K562 (cell line): Measurements from ENCODE around the gene INO80. TPM values are rescaled to one million over a fixed set of nuclear protein-coding genes. Genes with fewer than 3 reads are reported as not detected.

ENCODE experiments used
- ARID1B ChIP-seq: fragments of 450-650 bp; IDR thresholded peaks from 2 replicates; pipeline ENCODE4 v1.6.1; 2016; ENCODE audit warnings: antibody characterized with exemption, mild to moderate bottlenecking, inconsistent platforms
- ATF2 ChIP-seq: sonication (generic); formaldehyde crosslinking; IDR thresholded peaks from 2 replicates; pipeline ENCODE4 v1.8.1; 2022; ENCODE audit warnings: missing genetic modification reagents
- CBX2 ChIP-seq: fragments of 200-600 bp; sonication (generic); IDR thresholded peaks from one replicate; pipeline ENCODE4 v1.6.1; 2012; ENCODE audit warnings: mild to moderate bottlenecking, low read length, inconsistent platforms; ENCODE audit not compliant: insufficient read depth, poor library complexity, severe bottlenecking
- CXXC5 ChIP-seq: fragments of 250-450 bp; sonication (Bioruptor Pico); IDR thresholded peaks from 2 replicates; pipeline ENCODE4 v1.8.0; 2022; ENCODE audit warnings: inconsistent platforms, mild to moderate bottlenecking, moderate library complexity
- HBP1 ChIP-seq: fragments of 450-650 bp; formaldehyde crosslinking; IDR thresholded peaks from 2 replicates; pipeline ENCODE4 v1.4.0; 2022; ENCODE audit warnings: missing genetic modification characterization
- HNRNPLL ChIP-seq: fragments of 200-400 bp; formaldehyde crosslinking; IDR thresholded peaks from 2 replicates; pipeline ENCODE4 v1.6.1; 2017; ENCODE audit warnings: low read length, low read depth, mild to moderate bottlenecking; ENCODE audit not compliant: poor library complexity, severe bottlenecking
- HOXB6 ChIP-seq: fragments of 250-450 bp; sonication (Bioruptor Pico); IDR thresholded peaks from 2 replicates; pipeline ENCODE4 v1.5.1; 2022; ENCODE audit warnings: mild to moderate bottlenecking, borderline replicate concordance
- LARP7 ChIP-seq: fragments of 450-650 bp; IDR thresholded peaks from 2 replicates; pipeline ENCODE4 v1.6.1; 2016
- MAFF ChIP-seq: IDR thresholded peaks from 2 replicates; pipeline ENCODE4 v1.6.1; 2012; ENCODE audit warnings: low read length, improper control_type of control experiment
- MEF2D ChIP-seq: conservative IDR thresholded peaks from 2 replicates; pipeline ENCODE4 v1.6.1; 2016; ENCODE audit warnings: low read depth, missing genetic modification characterization, missing compliant biosample characterization
- NEUROD1 ChIP-seq: fragments of 150-350 bp; IDR thresholded peaks from 2 replicates; pipeline ENCODE4 v1.6.1; 2014; ENCODE audit warnings: borderline replicate concordance, low read length, low read depth; ENCODE audit not compliant: partially characterized antibody
- NFXL1 ChIP-seq: fragments of 450-650 bp; formaldehyde crosslinking; IDR thresholded peaks from 2 replicates; pipeline ENCODE4 v1.4.0; 2021; ENCODE audit warnings: mild to moderate bottlenecking
- NR2C2 ChIP-seq, 2 experiments: fragments of 200-800 bp in 1 of 2; sonication (Bioruptor generic) in 1 of 2; sonication (generic) in 1 of 2; formaldehyde crosslinking in 1 of 2; IDR thresholded peaks; 2 replicates each; pipeline versions ENCODE4 v1.6.1 to v1.8.0; 2016 to 2022; ENCODE audit warnings: mild to moderate bottlenecking in 1 of 2, missing compliant biosample characterization in 1 of 2, missing genetic modification characterization in 1 of 2, missing genetic modification reagents in 1 of 2
- OTX1 ChIP-seq: fragments of 450-650 bp; formaldehyde crosslinking; IDR thresholded peaks from 2 replicates; pipeline ENCODE4 v1.4.0; 2022; ENCODE audit warnings: mild to moderate bottlenecking
- RB1 ChIP-seq: fragments of 450-650 bp; IDR thresholded peaks from 2 replicates; pipeline ENCODE4 v1.6.1; 2017; ENCODE audit warnings: low read depth, mild to moderate bottlenecking
- ZBTB33 ChIP-seq: sonication (generic); formaldehyde crosslinking; IDR thresholded peaks from 2 replicates; pipeline ENCODE4 v1.8.1; 2023; ENCODE audit warnings: mild to moderate bottlenecking, missing genetic modification reagents
- ZNF589 ChIP-seq: fragments of 200-800 bp; sonication (Bioruptor generic); IDR thresholded peaks from 2 replicates; pipeline ENCODE4 v1.6.1; 2016; ENCODE audit warnings: low read depth, missing genetic modification characterization, missing compliant biosample characterization
- polyA plus RNA-seq, 8 experiments: library from polyadenylated mRNA; depleted of rRNA in 4 of 8; stranded (reverse) in 5 of 8; unstranded in 3 of 8; fragments of >200 nt; fragmentation: Nextera tagmentation in 2 of 8; fragmentation: Illumina TruSeq in 1 of 8; extraction: Ambion mirVana in 2 of 8; extraction: Trizol in 1 of 8; gene quantifications; 2 replicates each; pipeline versions ENCODE4 v1.2.1 to v1.2.3, GENCODE V29; 2011 to 2014; ENCODE audit warnings: inconsistent platforms in 1 of 8, missing spikeins in 1 of 8
- total RNA-seq, 7 experiments: library from RNA; depleted of rRNA in 6 of 7; stranded (reverse); fragments of >200 nt in 6 of 7; fragmentation: Illumina TruSeq in 2 of 7; extraction: Trizol in 2 of 7; gene quantifications; 2 replicates each; pipeline versions ENCODE4 v1.2.1 to v1.2.3, GENCODE V29; 2011 to 2021; ENCODE audit warnings: low replicate concordance in 1 of 7

Gene INO80
- total and polyA plus RNA-seq, 9 of the 15 experiments (the other 6 are each of a cell fraction or from before 2014, with no cell fraction given): 1.1 to 25.7 (median 19.9) TPM

GRCh38 chr15:41116116-41116961 lies at the start of gene INO80 (continued):
- TF ChIP-seq NR2C2 (CRISPR knock-in tag; IDR thresholded peaks at IDR 0.05) (peak; percentile 65; the same call in 1 of the 2 replicates), NR2C2 (tag; IDR thresholded peaks at IDR 0.05) (peak; percentile 81; the same call in 1 of the 2 replicates), NEUROD1 (peak; percentile 87), CXXC5 (peak; percentile 83), MAFF (peak; percentile 86), RB1 (peak; percentile 78), OTX1 (peak; percentile 54; the same call in 1 of the 2 replicates), ARID1B (peak; percentile 54), ATF2 (CRISPR knock-in tag) (peak; percentile 22; the same call in 1 of the 2 replicates), ZNF589 (0 out of 2 replicates have a peak, but pooled peaks have one; percentile 11), LARP7 (no peak), HNRNPLL (peak; percentile 62), ZBTB33 (CRISPR knock-in tag) (peak; percentile 65; the same call in 1 of the 2 replicates), CBX2 (no peak), NFXL1 (CRISPR knock-in tag) (no peak), HOXB6 (no peak), HBP1 (CRISPR knock-in tag) (0 out of 2 replicates have a peak, but pooled peaks have one; percentile 75), MEF2D (tag) (no peak)
